Transverse colon (tissue), 4 donors: ENCODE measurements around the gene ABCA12. TPM values are rescaled to one million over a fixed set of nuclear protein-coding genes. Genes with fewer than 3 reads are reported as not detected.

Experiments used
- DNase-seq: peaks from one replicate; pipeline ENCODE4 v3.0.0-alpha.2; 2019
- H3K27ac ChIP-seq, 4 donors: fragments of 200-600 bp; sonication (generic); 2 replicates each; pipeline ENCODE4 v1.5.1; 2016 to 2018; ENCODE audit warnings: inconsistent platforms in 4 of 4
- H3K27me3 ChIP-seq: fragments of 200-600 bp; sonication (generic); 2 replicates; pipeline ENCODE4 v1.5.1; 2017; ENCODE audit warnings: inconsistent platforms
- H3K36me3 ChIP-seq, 4 donors: fragments of 200-600 bp; sonication (generic); 2 replicates each; pipeline ENCODE4 v1.5.1; 2017 to 2019; ENCODE audit warnings: inconsistent platforms in 4 of 4
- H3K4me1 ChIP-seq, 4 donors: fragments of 200-600 bp; sonication (generic); 2 replicates each; pipeline ENCODE4 v1.5.1; 2017 to 2020; ENCODE audit warnings: inconsistent platforms in 4 of 4
- H3K4me3 ChIP-seq, 4 donors: fragments of 200-600 bp; sonication (generic); 1 replicate in 1 of 4; 2 replicates in 3 of 4; pipeline versions ENCODE4 v1.5.1 to v1.6.1; 2017 to 2019; ENCODE audit warnings: inconsistent platforms in 4 of 4
- H3K9me3 ChIP-seq, 2 donors: fragments of 200-600 bp; sonication (generic); 2 replicates each; pipeline ENCODE4 v1.5.1; 2017 to 2019; ENCODE audit warnings: inconsistent platforms in 2 of 2
- EP300 ChIP-seq: sonication (generic); formaldehyde crosslinking; IDR thresholded peaks from one replicate; pipeline ENCODE4 v1.6.1; 2017; ENCODE audit warnings: antibody characterized with exemption, low read depth
- POLR2A ChIP-seq: fragments of 450-650 bp; IDR thresholded peaks from one replicate; pipeline ENCODE4 v1.6.1; 2016; ENCODE audit warnings: antibody characterized with exemption, mild to moderate bottlenecking, moderate library complexity
- POLR2AphosphoS5 ChIP-seq, 3 donors: sonication (generic); formaldehyde crosslinking; IDR thresholded peaks; one replicate each; pipeline ENCODE4 v1.6.1; 2016; ENCODE audit warnings: antibody characterized with exemption in 3 of 3
- WGBS, 2 donors: methylation state at CpG; one replicate each; pipeline ENCODE4 v1.1.5; 2018; ENCODE audit warnings: low coverage in 1 of 2; 5-methylcytosine and 5-hydroxymethylcytosine counted together
- in situ Hi-C, 4 donors: fragments of 200-750 bp; cut with MboI; loops; one replicate each; pipeline versions ENCODE4 v1.15.0 to v1.15.1; 2017; ENCODE audit warnings: low sequenced_read_pairs in 3 of 4, low pct_ligation_motif_present in 1 of 4, low pct_unique_long_range_greater_than_20kb in 1 of 4
- intact Hi-C: fragments of 100-400 bp; cut with DNase I; formaldehyde crosslinking; loops from one replicate; pipeline ENCODE4 v1.15.1; 2023; ENCODE audit warnings: low total_unique reads
- total RNA-seq, 4 donors: library from RNA; depleted of rRNA; stranded (reverse); fragments of >200 nt; gene quantifications; one replicate each; pipeline ENCODE4 v1.1.0, GENCODE V29; 2016
- TF ChIP-seq, protein P1 (sequence below), 5 experiments: fragments of 200-600 bp in 3 of 5; fragments of 450-650 bp in 2 of 5; sonication (generic) in 3 of 5; IDR thresholded peaks; 1 replicate in 2 of 5; 2 replicates in 3 of 5; pipeline ENCODE4 v1.5.1; 2016 to 2017; ENCODE audit warnings: antibody characterized with exemption in 5 of 5, inconsistent platforms in 3 of 5, mild to moderate bottlenecking in 2 of 5, moderate library complexity in 1 of 5

The ABCA12 gene
- total RNA-seq, 4 donors from 2014 or later, result 0.14 to 0.16 TPM; not detected in 2

DNA sequence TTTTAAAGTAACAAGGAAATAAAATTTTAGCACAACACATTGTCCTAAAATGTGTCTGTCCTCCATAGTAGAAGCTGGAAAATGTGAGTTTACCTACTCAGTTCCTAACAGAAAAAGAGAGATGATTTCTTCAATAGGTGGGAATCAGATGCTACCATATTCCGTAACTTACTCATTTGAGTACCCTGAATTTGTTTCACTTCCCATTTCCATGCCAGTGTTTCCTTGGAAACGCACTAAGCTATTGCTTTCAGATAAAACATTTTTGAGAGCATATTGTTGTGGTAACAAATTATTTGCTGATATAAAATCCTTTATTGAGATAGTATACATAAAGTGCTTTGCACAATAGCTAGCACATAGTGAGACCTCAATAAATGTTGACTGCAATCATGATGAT lies 191.5 kb downstream of the ABCA12 start:
- DNase-seq, result no peak
- TF ChIP-seq, protein P1, sequence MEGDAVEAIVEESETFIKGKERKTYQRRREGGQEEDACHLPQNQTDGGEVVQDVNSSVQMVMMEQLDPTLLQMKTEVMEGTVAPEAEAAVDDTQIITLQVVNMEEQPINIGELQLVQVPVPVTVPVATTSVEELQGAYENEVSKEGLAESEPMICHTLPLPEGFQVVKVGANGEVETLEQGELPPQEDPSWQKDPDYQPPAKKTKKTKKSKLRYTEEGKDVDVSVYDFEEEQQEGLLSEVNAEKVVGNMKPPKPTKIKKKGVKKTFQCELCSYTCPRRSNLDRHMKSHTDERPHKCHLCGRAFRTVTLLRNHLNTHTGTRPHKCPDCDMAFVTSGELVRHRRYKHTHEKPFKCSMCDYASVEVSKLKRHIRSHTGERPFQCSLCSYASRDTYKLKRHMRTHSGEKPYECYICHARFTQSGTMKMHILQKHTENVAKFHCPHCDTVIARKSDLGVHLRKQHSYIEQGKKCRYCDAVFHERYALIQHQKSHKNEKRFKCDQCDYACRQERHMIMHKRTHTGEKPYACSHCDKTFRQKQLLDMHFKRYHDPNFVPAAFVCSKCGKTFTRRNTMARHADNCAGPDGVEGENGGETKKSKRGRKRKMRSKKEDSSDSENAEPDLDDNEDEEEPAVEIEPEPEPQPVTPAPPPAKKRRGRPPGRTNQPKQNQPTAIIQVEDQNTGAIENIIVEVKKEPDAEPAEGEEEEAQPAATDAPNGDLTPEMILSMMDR (IDR thresholded peaks at IDR 0.05), result no peak
- TF ChIP-seq POLR2AphosphoS5 (IDR thresholded peaks at IDR 0.05) (no peak), EP300 (no peak), POLR2A (no peak)
- WGBS, 2 donors, result 81 to 91% methylated on average over 2 of the region's 2 CpGs
- no peaks in the 10 kb centered on the region for H3K9me3 ChIP-seq
- intact Hi-C loops, result no loop called here
- H3K4me3 ChIP-seq, result no peak overlapping the region
- no peak overlapping the region for H3K27ac ChIP-seq
- H3K36me3 ChIP-seq, result no peaks in the 10 kb centered on the region
- in situ Hi-C loops, result no loop called here
- no peaks in the 10 kb centered on the region for H3K27me3 ChIP-seq
- H3K4me1 ChIP-seq, result no peaks in the 10 kb centered on the region

DNA sequence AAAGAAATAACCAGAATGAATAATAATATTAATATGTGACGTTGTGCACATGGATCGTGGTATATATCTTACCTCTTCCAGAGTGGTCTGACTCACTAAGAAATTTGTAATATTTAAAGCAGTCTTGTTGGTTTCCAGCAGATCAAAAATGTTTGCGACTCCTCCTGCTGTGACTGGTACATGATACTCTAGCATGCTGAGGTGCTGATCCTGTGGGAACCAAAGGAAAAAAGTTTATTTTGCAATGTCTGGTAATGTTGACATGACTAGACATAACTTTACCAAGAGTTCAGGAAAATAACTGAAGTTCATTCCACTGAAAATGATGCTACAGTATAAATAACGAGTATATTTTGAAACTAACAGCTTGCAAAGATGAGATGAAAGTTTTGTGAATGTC lies 204.4 kb downstream of the ABCA12 start:
- in situ Hi-C loops, result no loop called here
- Histone ChIP-seq H3K4me3 (no peak overlapping the region), H3K27me3 (no peaks in the 10 kb centered on the region), H3K36me3 (no peaks in the 10 kb centered on the region), H3K9me3 (no peaks in the 10 kb centered on the region), H3K27ac (no peak overlapping the region), H3K4me1 (no peaks in the 10 kb centered on the region)
- WGBS, 2 donors, result 77 to 78% methylated on average over 4 of the region's 4 CpGs
- intact Hi-C loops, result no loop called here
- DNase-seq, result no peak
- TF ChIP-seq POLR2AphosphoS5 (IDR thresholded peaks at IDR 0.05) (no peak), EP300 (no peak), POLR2A (no peak)
- TF ChIP-seq, protein P1 (IDR thresholded peaks at IDR 0.05), result no peak

DNA sequence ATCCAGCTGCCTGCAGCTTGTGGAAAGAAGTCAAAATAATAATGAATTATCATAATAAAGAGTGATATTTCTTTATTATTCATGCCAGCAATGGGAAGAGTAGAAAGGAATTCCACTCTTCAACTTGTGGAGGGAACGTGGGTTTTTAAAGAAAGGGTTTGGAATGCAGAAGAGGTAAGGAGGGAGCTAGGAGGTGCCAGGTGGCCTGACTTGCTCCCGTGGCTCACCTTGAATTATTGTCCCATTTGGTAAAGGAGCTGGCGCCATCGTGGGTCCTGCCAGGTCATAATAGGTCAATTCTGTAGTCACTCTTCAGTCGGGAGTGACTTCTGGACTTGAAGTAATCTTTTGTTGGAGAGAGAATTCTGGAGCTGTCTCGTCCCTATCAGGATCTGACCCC lies 233.8 kb downstream of the ABCA12 start:
- TF ChIP-seq, protein P1 (IDR thresholded peaks at IDR 0.05), result no peak
- TF ChIP-seq POLR2AphosphoS5 (IDR thresholded peaks at IDR 0.05) (no peak), POLR2A (no peak), EP300 (no peak)
- intact Hi-C loops, result no loop called here
- no peaks in the 10 kb centered on the region for H3K27me3 ChIP-seq
- 57 to 66% methylated on average over 3 to 6 of the region's 6 CpGs for WGBS, 2 donors
- no peaks in the 10 kb centered on the region for H3K36me3 ChIP-seq
- no peak overlapping the region for H3K27ac ChIP-seq
- DNase-seq, result no peak
- no peak overlapping the region for H3K4me3 ChIP-seq
- H3K4me1 ChIP-seq, result no peaks in the 10 kb centered on the region
- no peaks in the 10 kb centered on the region for H3K9me3 ChIP-seq
- in situ Hi-C loops, result no loop called here

DNA sequence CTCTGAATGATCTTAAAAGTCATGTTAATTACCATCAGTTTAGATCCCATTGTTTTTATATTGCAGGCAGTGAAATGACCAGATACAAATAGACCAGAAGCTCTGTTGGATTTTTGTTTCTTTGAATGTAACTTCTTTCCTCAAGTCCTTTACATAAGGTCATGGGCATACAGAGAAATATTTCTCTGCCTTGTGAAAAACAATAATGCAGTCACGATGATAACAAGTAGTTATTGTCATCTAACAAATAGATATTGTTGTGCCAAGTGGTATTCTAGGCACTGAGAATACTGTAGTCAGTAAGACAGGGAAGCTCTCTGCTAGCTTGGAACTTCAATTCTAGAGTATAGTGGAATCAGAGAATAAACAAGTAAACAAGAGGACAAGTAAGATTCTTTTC lies 234.2 kb downstream of the ABCA12 start:
- 77 to 100% methylated on average over 1 of the region's 1 CpG for WGBS, 2 donors
- H3K27ac ChIP-seq, result no peak overlapping the region
- no peak overlapping the region for H3K4me3 ChIP-seq

More for the DNA sequence above, 234.2 kb downstream of the ABCA12 start:
- no peak for DNase-seq
- Histone ChIP-seq H3K36me3 (no peaks in the 10 kb centered on the region), H3K27me3 (no peaks in the 10 kb centered on the region), H3K4me1 (no peaks in the 10 kb centered on the region), H3K9me3 (no peaks in the 10 kb centered on the region)
- TF ChIP-seq POLR2AphosphoS5 (IDR thresholded peaks at IDR 0.05) (no peak), EP300 (no peak), POLR2A (no peak)
- TF ChIP-seq, protein P1 (IDR thresholded peaks at IDR 0.05), result no peak
- in situ Hi-C loops (no loop called here), intact Hi-C loops (no loop called here)
